HG03175 (cell line): Measurements from ENCODE around the gene SPRED1.

Experiments
- ATAC-seq: cut with Tn5 transposase; IDR thresholded peaks from one replicate; pipeline ENCODE4 v1.9.1; 2021; ENCODE audit warnings: mild to moderate bottlenecking, moderate library complexity; ENCODE audit not compliant: unreplicated experiment

The SPRED1 gene

DNA sequence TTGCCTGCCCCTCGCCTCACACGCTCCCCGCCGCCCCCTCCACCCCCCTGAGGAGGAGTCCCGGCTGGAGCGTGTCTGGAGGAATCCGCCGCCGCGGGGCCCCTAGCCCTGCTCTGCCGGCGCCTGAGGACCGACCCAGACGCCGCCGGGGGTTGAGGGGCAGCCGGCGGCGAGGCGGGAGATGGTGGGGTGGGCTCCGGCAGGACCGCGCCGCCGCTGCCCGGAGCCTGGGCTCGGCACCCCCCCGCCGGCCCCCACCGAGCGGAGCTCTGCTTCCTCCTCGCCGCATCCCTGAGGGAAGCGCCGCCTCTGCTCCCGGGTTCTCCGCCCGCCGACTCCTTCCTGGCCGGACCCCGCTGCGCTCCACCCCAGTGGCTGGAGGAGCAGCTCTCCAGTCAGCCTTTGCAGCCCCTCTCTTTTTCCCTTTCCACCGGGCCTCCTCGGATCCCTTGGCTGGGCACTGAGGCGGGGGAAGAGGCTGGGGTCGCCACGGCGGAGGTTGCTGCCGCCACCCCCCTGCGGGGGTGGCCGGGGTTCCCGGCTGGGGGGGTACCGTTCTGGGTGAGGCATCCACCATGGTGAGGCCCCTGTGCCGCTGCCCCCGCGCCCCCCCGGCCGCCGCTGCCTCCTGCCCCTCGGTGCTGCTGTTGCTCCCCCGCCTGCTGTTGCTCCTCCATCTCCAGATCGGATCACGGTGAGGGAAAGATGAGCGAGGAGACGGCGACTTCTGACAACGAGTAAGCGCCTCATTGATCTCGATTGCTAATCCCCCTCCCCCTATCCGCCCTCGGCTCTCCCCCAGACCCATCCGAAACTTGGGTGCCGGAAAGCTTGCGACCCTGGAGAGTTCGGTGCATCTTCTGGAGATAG lies at the start of gene SPRED1:
SPRED1 (plus strand) TSS at position 356 of the 870 bp plus-strand sequence; CDS start at position 706, 350 bp downstream.
- ATAC-seq: peak; percentile 23

- no peak for ATAC-seq
These were observed 46.9 kb upstream of the SPRED1 start for GRCh38 chr15:38205526-38206272.

DNA sequence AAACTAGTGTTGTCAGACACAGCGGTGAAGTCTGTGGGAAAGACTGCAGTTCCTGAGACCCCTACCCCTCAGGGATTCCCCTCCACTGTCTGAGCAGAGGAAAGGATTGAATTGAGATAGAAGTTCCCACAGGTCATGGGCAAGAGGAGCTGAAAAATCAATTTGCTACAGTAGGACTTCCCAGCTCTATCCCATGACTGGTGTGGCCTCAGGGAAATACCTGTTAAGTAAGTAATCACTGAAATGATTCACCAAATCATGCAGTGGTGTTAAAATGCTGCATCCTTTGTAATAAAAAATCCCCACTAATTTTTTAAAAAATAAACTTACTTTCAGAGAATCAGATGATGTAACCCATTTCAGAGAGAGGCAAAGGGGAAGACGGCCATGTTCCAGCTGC lies 45.0 kb upstream of the SPRED1 start:
- ATAC-seq: no peak

DNA sequence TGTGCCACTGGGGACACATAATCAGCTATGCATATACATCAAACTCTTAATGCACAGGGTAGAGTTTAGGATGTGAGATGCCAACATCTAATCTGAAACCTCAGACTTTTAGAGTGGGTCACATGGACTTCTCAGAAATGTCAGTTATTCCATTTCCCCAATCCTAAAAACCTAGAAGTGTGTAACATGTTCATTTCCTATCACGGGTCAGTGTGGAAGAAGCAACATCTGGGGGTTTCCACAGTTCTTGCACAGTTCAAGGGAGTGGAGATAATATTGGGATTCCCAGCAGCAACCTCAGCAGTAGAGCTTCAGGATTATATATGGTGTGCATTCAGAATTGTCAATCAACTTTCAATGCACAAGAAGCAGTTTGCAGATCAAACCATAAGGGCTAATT lies 44.4 kb upstream of the SPRED1 start:
- no peak for ATAC-seq

GRCh38 chr15:38208779-38209178 lies 43.9 kb upstream of the SPRED1 start:
- no peak for ATAC-seq

GRCh38 chr15:38211249-38211648 lies 41.4 kb upstream of the SPRED1 start:
- ATAC-seq: no peak

GRCh38 chr15:38211811-38212210 lies 40.8 kb upstream of the SPRED1 start:
- ATAC-seq: no peak

- no peak for ATAC-seq
These were observed 39.8 kb upstream of the SPRED1 start for GRCh38 chr15:38212729-38213351.

GRCh38 chr15:38213356-38213755 lies 39.3 kb upstream of the SPRED1 start:
- ATAC-seq: no peak

- ATAC-seq: no peak
These were observed 36.9 kb upstream of the SPRED1 start for GRCh38 chr15:38215707-38216106.

DNA sequence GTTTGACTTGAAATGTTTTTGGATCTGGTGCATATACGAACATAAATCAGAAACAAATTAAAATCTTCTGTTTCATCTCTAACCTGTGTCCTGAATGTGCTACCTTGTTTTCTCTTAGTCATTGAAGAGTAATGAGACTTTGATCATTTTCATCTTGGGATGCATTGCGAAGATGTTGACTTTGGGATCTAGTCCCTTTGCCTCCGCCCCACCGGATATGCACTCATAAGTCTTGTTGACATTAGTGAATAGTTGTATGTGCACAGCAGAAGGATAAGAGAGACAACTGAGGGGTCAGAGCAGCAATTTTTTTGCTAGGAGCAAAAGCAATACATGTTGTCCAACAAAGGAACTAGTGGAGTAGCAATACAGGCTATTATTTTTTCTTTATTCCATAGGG lies 35.9 kb upstream of the SPRED1 start:
- no peak for ATAC-seq

DNA sequence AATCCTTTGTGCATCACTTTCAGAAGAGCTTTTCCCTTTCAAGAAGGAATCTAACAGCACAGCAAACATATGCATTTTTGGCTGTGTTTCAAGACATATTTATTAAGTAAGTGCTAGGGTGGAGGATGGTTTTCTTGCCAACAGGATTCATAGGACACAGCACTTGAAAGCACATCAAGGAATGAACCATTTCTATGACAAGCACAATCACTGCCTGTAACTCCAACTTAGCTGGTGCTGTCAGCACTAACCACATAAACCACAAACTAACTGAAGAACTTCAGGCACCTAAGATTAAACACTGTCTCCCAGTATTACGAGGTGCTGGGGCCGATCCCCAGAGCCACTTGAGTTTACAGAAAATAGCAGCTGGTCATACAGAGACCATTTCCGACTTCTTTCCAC lies 35.4 kb upstream of the SPRED1 start:
- ATAC-seq: no peak

DNA sequence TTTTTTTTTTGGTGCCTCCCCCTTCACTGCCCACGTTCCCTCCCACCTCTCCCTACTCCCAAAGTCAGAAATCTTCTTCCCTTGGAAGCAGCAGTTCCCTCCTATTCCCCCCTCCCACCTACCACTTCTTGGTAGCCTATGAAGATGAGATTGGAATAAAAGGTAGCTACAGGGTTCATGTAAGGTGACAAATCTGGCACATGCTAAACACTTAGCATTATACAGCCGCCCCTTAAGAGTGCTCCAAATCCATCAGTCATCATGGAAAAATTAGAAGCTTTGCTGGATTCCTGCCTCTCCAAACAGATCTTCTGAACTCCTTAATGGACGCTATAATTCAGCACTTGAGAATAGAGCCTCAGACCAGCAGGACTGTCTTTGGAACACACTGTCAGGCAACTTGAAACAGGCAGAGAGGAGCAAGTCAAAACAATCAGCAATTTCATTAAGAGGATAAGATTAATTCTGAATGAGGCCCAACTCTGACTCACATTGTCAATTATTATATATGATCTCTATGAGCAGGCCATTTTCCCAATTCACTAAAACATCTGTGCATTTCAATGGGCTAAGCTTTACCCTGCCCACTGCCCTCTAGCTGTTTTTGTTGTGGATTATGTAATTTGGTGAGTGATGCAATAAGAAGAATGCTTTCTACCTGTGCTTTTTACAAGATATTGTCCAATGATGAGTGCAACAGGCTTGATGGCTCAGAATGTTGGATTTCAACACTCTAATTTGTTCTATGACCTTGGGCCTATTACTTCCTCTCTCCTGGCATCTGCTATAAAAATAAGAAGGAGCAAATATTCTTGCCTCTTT lies 34.6 kb upstream of the SPRED1 start:
- ATAC-seq: no peak

DNA sequence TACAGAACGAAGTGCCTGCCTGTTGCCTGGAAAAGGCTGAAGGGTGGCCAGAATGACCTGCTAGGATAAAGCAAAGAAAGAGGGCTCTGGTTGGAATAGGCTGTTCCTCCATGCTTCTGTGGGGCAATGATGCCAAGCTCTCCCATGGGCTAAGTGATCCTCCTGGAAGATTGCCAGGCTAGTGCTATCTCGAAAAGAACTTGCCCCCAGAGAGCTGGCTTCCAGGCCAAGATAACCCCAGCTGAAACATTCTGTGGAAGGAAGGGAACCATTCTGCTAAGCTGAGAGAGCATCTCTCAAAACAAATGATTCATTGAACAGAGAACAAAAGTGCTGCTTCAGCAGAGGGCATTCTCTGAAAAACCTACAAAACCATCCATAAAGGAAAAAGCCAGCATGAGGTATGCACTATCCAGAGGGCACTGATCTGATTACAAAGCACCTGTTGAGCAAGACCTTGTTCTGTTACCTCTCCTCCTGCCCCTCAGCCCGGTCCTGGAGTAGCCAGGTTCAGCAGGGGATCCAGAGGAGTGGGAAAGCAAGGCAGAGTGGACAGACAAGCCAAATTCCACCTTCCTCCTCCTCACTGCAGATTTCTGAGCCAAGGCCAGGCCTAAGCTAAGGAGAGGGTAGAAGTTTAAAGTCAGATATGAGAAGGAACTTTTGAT lies 31.9 kb upstream of the SPRED1 start:
- no peak for ATAC-seq

GRCh38 chr15:38224486-38224885 lies 28.1 kb upstream of the SPRED1 start:
- ATAC-seq: no peak

DNA sequence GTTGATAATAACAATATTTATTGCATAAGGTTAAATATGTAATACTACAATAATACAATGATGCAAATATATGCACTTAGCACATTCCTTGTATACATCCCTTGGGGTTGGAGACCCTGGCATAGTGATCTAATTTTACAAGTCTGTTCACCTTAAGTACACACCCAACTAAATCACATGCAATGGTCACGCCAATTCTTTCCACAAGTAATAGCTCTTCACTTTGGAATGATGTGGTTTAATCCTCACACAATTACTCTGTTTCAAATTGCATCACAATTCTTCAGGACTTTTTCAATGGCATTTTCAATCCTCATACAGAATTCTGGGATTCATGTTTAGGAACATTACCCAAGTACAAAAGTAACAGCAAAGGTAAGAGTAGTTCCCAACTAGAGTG lies 27.3 kb upstream of the SPRED1 start:
- no peak for ATAC-seq

- ATAC-seq: no peak
These were observed 25.9 kb upstream of the SPRED1 start for GRCh38 chr15:38226608-38227266.

- ATAC-seq: no peak
These were observed 24.7 kb upstream of the SPRED1 start for GRCh38 chr15:38227941-38228340.

GRCh38 chr15:38228618-38229017 lies 24.0 kb upstream of the SPRED1 start:
- ATAC-seq: no peak
